DND-41 (cell line): ENCODE measurements around the gene RARG.
A peak's percentile ranks its signal among the peaks of the same experiment; 100 is the strongest.

Source experiments
- ATAC-seq: fragments of 200-7000 bp; cut with Tn5 transposase; 3 replicates; pipeline ENCODE4 v1.9.1; 2021; ENCODE audit warnings: low read depth; ENCODE audit not compliant: insufficient read depth
- DNase-seq: peaks from one replicate; pipeline ENCODE4 v3.0.0-alpha.2; 2020
- H2AFZ ChIP-seq: 2 replicates; pipeline ENCODE4 v1.6.0; 2012; ENCODE audit warnings: low read depth, low read length
- H3K27ac ChIP-seq: 2 replicates; pipeline ENCODE4 v1.5.1; 2012; ENCODE audit warnings: low read length, inconsistent platforms
- H3K27me3 ChIP-seq: fragments of 200-600 bp; sonication (generic); 2 replicates; pipeline ENCODE4 v1.6.0; 2012; ENCODE audit warnings: low read length, mild to moderate bottlenecking, inconsistent platforms; ENCODE audit not compliant: insufficient read depth, poor library complexity
- H3K36me3 ChIP-seq: 2 replicates; pipeline ENCODE4 v1.5.1; 2012; ENCODE audit warnings: low read length, inconsistent platforms; ENCODE audit not compliant: insufficient read depth
- H3K4me1 ChIP-seq: 2 replicates; pipeline ENCODE4 v1.5.1; 2012; ENCODE audit warnings: mild to moderate bottlenecking, low read length; ENCODE audit not compliant: insufficient read depth
- H3K4me2 ChIP-seq: 2 replicates; pipeline ENCODE4 v1.6.0; 2012; ENCODE audit warnings: mild to moderate bottlenecking, moderate library complexity, low read length, inconsistent platforms; ENCODE audit not compliant: insufficient read depth
- H3K4me3 ChIP-seq, 2 experiments: fragments of 200-600 bp in 1 of 2; shearing (Covaris generic) in 1 of 2; 2 replicates each; pipeline ENCODE4 v1.5.1; 2012 to 2016; ENCODE audit warnings: inconsistent platforms in 2 of 2, low read length in 2 of 2, mild to moderate bottlenecking in 2 of 2, low read depth in 1 of 2, moderate library complexity in 1 of 2
- H3K79me2 ChIP-seq: 2 replicates; pipeline ENCODE4 v1.6.0; 2012; ENCODE audit warnings: low read length, inconsistent platforms; ENCODE audit not compliant: insufficient read depth
- H3K9ac ChIP-seq: 2 replicates; pipeline ENCODE4 v1.6.0; 2012; ENCODE audit warnings: low read depth, mild to moderate bottlenecking, inconsistent platforms, low read length, moderate library complexity
- H3K9me3 ChIP-seq: 2 replicates; pipeline ENCODE4 v1.5.1; 2012; ENCODE audit warnings: low read length, moderate library complexity, mild to moderate bottlenecking, inconsistent platforms; ENCODE audit not compliant: insufficient read depth, severe bottlenecking
- H4K20me1 ChIP-seq: 2 replicates; pipeline ENCODE4 v1.6.0; 2012; ENCODE audit warnings: low read length; ENCODE audit not compliant: insufficient read depth
- EZH2 ChIP-seq: IDR thresholded peaks from 3 replicates; pipeline ENCODE4 v1.6.1; 2012; ENCODE audit warnings: borderline replicate concordance, low read depth, mild to moderate bottlenecking, moderate library complexity, low read length, inconsistent platforms; ENCODE audit not compliant: severe bottlenecking
- TF ChIP-seq, protein P1 (sequence below): IDR thresholded peaks from 2 replicates; pipeline ENCODE4 v1.5.1; 2012; ENCODE audit warnings: borderline replicate concordance, low read length, moderate library complexity, mild to moderate bottlenecking; ENCODE audit not compliant: poor library complexity, severe bottlenecking; ENCODE audit errors: extremely low read depth

Gene RARG

GRCh38 chr12:53255996-53256395 is 24.0 kb upstream of the RARG start:
- Histone ChIP-seq H3K4me1 (peaks cover 28% of the 10 kb centered on the region), H3K36me3 (peaks cover 23% of the 10 kb centered on the region), H2AFZ (no peak overlapping the region), H3K27ac (no peak overlapping the region), H3K27me3 (no peaks in the 10 kb centered on the region), H3K79me2 (peaks cover 22% of the 10 kb centered on the region), H3K9me3 (no peaks in the 10 kb centered on the region), H3K4me3 (no peak overlapping the region), H4K20me1 (0 out of 2 replicates have a peak, but pooled peaks cover 3% of the 10 kb centered on the region), H3K9ac (no peak overlapping the region), H3K4me2 (no peak overlapping the region)
- no peak for ATAC-seq
- TF ChIP-seq EZH2: no peak
- TF ChIP-seq, protein P1, sequence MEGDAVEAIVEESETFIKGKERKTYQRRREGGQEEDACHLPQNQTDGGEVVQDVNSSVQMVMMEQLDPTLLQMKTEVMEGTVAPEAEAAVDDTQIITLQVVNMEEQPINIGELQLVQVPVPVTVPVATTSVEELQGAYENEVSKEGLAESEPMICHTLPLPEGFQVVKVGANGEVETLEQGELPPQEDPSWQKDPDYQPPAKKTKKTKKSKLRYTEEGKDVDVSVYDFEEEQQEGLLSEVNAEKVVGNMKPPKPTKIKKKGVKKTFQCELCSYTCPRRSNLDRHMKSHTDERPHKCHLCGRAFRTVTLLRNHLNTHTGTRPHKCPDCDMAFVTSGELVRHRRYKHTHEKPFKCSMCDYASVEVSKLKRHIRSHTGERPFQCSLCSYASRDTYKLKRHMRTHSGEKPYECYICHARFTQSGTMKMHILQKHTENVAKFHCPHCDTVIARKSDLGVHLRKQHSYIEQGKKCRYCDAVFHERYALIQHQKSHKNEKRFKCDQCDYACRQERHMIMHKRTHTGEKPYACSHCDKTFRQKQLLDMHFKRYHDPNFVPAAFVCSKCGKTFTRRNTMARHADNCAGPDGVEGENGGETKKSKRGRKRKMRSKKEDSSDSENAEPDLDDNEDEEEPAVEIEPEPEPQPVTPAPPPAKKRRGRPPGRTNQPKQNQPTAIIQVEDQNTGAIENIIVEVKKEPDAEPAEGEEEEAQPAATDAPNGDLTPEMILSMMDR: no peak
- no peak for DNase-seq

- H3K36me3 ChIP-seq: peaks cover 23% of the 10 kb centered on the region
- no peak for ATAC-seq
Measured at GRCh38 chr12:53254816-53255545, 23.0 kb upstream of the RARG start.

DNA sequence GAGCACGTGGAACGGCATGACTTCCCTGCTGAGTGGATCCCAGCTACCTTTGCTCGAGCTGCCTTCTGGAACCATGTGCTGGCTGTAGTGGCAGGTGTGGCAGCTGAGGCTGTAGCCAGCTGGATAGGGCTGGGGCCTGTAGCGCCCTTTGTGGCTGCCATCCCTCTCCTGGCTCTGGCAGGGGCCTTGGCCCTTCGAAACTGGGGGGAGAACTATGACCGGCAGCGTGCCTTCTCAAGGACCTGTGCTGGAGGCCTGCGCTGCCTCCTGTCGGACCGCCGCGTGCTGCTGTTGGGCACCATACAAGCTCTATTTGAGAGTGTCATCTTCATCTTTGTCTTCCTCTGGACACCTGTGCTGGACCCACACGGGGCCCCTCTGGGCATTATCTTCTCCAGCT is 21.3 kb upstream of the RARG start:
- peak overlapping the region; percentile 79 to 96; a peak in 3 of 4 replicates for H3K4me3 ChIP-seq
- DNase-seq (no peak), ATAC-seq (no peak)
- peak overlapping the region; percentile 90 for H3K4me2 ChIP-seq
- no peak overlapping the region for H2AFZ ChIP-seq
- peak overlapping the region; percentile 81 for H3K27ac ChIP-seq
- H3K79me2 ChIP-seq: peaks cover 22% of the 10 kb centered on the region
- 0 out of 2 replicates have a peak, but pooled peaks cover 3% of the 10 kb centered on the region for H4K20me1 ChIP-seq
- peaks cover 29% of the 10 kb centered on the region for H3K4me1 ChIP-seq
- peak overlapping the region; percentile 86 for H3K9ac ChIP-seq
- H3K27me3 ChIP-seq: no peaks in the 10 kb centered on the region
- TF ChIP-seq, protein P1: no peak
- no peak for TF ChIP-seq EZH2
- no peaks in the 10 kb centered on the region for H3K9me3 ChIP-seq
- H3K36me3 ChIP-seq: peaks cover 23% of the 10 kb centered on the region

More at GRCh38 chr12:53254816-53255545, 23.0 kb upstream of the RARG start:
- peaks cover 29% of the 10 kb centered on the region for H3K4me1 ChIP-seq
- no peak overlapping the region for H3K4me2 ChIP-seq
- H4K20me1 ChIP-seq: 0 out of 2 replicates have a peak, but pooled peaks cover 3% of the 10 kb centered on the region
- H3K9me3 ChIP-seq: no peaks in the 10 kb centered on the region
- H3K9ac ChIP-seq: no peak overlapping the region
- H3K27me3 ChIP-seq: no peaks in the 10 kb centered on the region
- no peak overlapping the region for H2AFZ ChIP-seq
- TF ChIP-seq EZH2: no peak
- TF ChIP-seq, protein P1: no peak
- H3K79me2 ChIP-seq: peaks cover 22% of the 10 kb centered on the region
- H3K4me3 ChIP-seq: no peak overlapping the region
- 0 out of 2 replicates have a peak overlapping the region, but pooled peaks have one; percentile 26 for H3K27ac ChIP-seq
- no peak for DNase-seq
